ENCODE results near the gene PTPRN2.

Gene PTPRN2

GRCh38 chr7:157972914-157973313, 614.7 kb downstream of the PTPRN2 start:
- no peak for DNase-seq (ENCODE audit: low read depth)
- no peak overlapping the region for H3K4me3 ChIP-seq (ENCODE audit: low read depth, low read length)
- no peak for TF ChIP-seq CTCF (conservative IDR thresholded peaks at IDR 0.05; ENCODE audit: low read depth, low read length)

- DNase-seq (ENCODE audit: low read depth) = no peak
- H3K4me3 ChIP-seq (ENCODE audit: low read depth, low read length) = no peak overlapping the region
- TF ChIP-seq CTCF (conservative IDR thresholded peaks at IDR 0.05; ENCODE audit: low read depth, low read length) = no peak
Observed at GRCh38 chr7:157971501-157971900, 616.1 kb downstream of the PTPRN2 start.

- DNase-seq (ENCODE audit: low read depth) = no peak
- H3K4me3 ChIP-seq (ENCODE audit: low read depth, low read length) = no peak overlapping the region
- TF ChIP-seq CTCF (conservative IDR thresholded peaks at IDR 0.05; ENCODE audit: low read depth, low read length) = no peak
Observed at GRCh38 chr7:157970744-157971143, 616.9 kb downstream of the PTPRN2 start.

GRCh38 chr7:157969995-157970394, 617.6 kb downstream of the PTPRN2 start:
- DNase-seq (ENCODE audit: low read depth) = no peak
- no peak for TF ChIP-seq CTCF (conservative IDR thresholded peaks at IDR 0.05; ENCODE audit: low read depth, low read length)
- no peak overlapping the region for H3K4me3 ChIP-seq (ENCODE audit: low read depth, low read length)

- TF ChIP-seq CTCF (conservative IDR thresholded peaks at IDR 0.05; ENCODE audit: low read depth, low read length) = no peak
- no peak for DNase-seq (ENCODE audit: low read depth)
- H3K4me3 ChIP-seq (ENCODE audit: low read depth, low read length) = no peak overlapping the region
Observed at GRCh38 chr7:157966490-157966889, 621.1 kb downstream of the PTPRN2 start.

- no peak for DNase-seq (ENCODE audit: low read depth)
- TF ChIP-seq CTCF (conservative IDR thresholded peaks at IDR 0.05; ENCODE audit: low read depth, low read length) = no peak
Observed at GRCh38 chr7:157964521-157964920, 623.1 kb downstream of the PTPRN2 start.

GRCh38 chr7:157964016-157964415, 623.6 kb downstream of the PTPRN2 start:
- no peak for TF ChIP-seq CTCF (conservative IDR thresholded peaks at IDR 0.05; ENCODE audit: low read depth, low read length)
- H3K4me3 ChIP-seq (ENCODE audit: low read depth, low read length) = no peak overlapping the region
- no peak for DNase-seq (ENCODE audit: low read depth)

More at GRCh38 chr7:157964521-157964920, 623.1 kb downstream of the PTPRN2 start:
- H3K4me3 ChIP-seq (ENCODE audit: low read depth, low read length) = no peak overlapping the region

Data from choroid plexus epithelial cell (primary cell).